ENCODE data around the gene NCOR2.

GRCh38 chr12:124571556-124571955, 4.1 kb upstream of the NCOR2 start:
- TF ChIP-seq EZH2 (IDR thresholded peaks at IDR 0.05; ENCODE audit: low read length): no peak
- no peak for TF ChIP-seq CTCF (optimal IDR thresholded peaks at IDR 0.05 in 1 of 3, IDR thresholded peaks at IDR 0.05 in 1 of 3, conservative IDR thresholded peaks at IDR 0.05 in 1 of 3; ENCODE audit: extremely low read depth in 1 of 3, insufficient read depth in 2 of 3, low read length in 3 of 3)

Measured in keratinocyte (primary cell).